Fibroblast of lung (primary cell): ENCODE results near the gene BTBD1. TPM values are rescaled to one million over a fixed set of nuclear protein-coding genes. Genes with fewer than 3 reads are reported as not detected.

Experiments used
- DNase-seq, 2 donors: peaks; one replicate each; pipeline versions ENCODE4 v3.0.0 to v3.0.0-alpha.2; 2010; ENCODE audit warnings: low read depth in 2 of 2
- H2AFZ ChIP-seq: 2 replicates; pipeline ENCODE4 v1.5.1; 2012; ENCODE audit warnings: low read length, control low read depth, inconsistent platforms
- H3K27ac ChIP-seq: 2 replicates; pipeline ENCODE4 v1.5.1; 2011; ENCODE audit warnings: low read length, control low read depth; ENCODE audit not compliant: insufficient read depth
- H3K27me3 ChIP-seq: 2 replicates; pipeline ENCODE4 v1.5.1; 2011; ENCODE audit warnings: mild to moderate bottlenecking, low read length; ENCODE audit not compliant: control insufficient read depth, insufficient read depth
- H3K36me3 ChIP-seq: 2 replicates; pipeline ENCODE4 v1.5.1; 2011; ENCODE audit warnings: low read length; ENCODE audit not compliant: control insufficient read depth, insufficient read depth
- H3K4me1 ChIP-seq: 2 replicates; pipeline ENCODE4 v1.5.1; 2011; ENCODE audit warnings: low read length; ENCODE audit not compliant: control insufficient read depth, insufficient read depth; ENCODE audit errors: extremely low read depth
- H3K4me2 ChIP-seq: 2 replicates; pipeline ENCODE4 v1.5.1; 2011; ENCODE audit warnings: low read length, control low read depth; ENCODE audit not compliant: insufficient read depth; ENCODE audit errors: extremely low read depth
- H3K4me3 ChIP-seq, 4 experiments: fragments of 200-600 bp in 1 of 4; sonication (generic) in 1 of 4; replicated peaks in 1 of 4; 2 replicates each; pipeline ENCODE4 v1.5.1; 2011 to 2016; ENCODE audit warnings: low read length in 4 of 4, low read depth in 3 of 4, mild to moderate bottlenecking in 3 of 4, control low read depth in 2 of 4, inconsistent platforms in 1 of 4, mixed read lengths in 1 of 4; ENCODE audit not compliant: insufficient read depth in 1 of 4; ENCODE audit errors: control extremely low read depth in 1 of 4
- H3K79me2 ChIP-seq: 2 replicates; pipeline ENCODE4 v1.5.1; 2012; ENCODE audit warnings: mild to moderate bottlenecking, low read length, inconsistent platforms; ENCODE audit not compliant: control insufficient read depth, insufficient read depth
- H3K9ac ChIP-seq: 2 replicates; pipeline ENCODE4 v1.5.1; 2011; ENCODE audit warnings: mild to moderate bottlenecking, low read length, control low read depth; ENCODE audit not compliant: insufficient read depth
- H3K9me3 ChIP-seq: 2 replicates; pipeline ENCODE4 v1.5.1; 2012; ENCODE audit warnings: low read depth, low read length; ENCODE audit not compliant: control insufficient read depth, insufficient read depth
- H4K20me1 ChIP-seq: 2 replicates; pipeline ENCODE4 v1.5.1; 2011; ENCODE audit warnings: low read length; ENCODE audit not compliant: control insufficient read depth, insufficient read depth; ENCODE audit errors: extremely low read depth
- EZH2 ChIP-seq: IDR thresholded peaks from 2 replicates; pipeline ENCODE4 v1.5.1; 2012; ENCODE audit warnings: low read length, control low read depth, mild to moderate bottlenecking; ENCODE audit errors: missing control alignments
- polyA plus RNA-seq, 2 donors: library from polyadenylated mRNA; depleted of rRNA in 1 of 2; stranded (reverse) in 1 of 2; unstranded in 1 of 2; fragments of >200 nt; gene quantifications; 2 replicates each; pipeline ENCODE4 v1.2.1, GENCODE V29; 2011 to 2012; ENCODE audit warnings: missing spikeins in 1 of 2
- total RNA-seq: library from RNA; depleted of rRNA; stranded (reverse); fragments of >200 nt; gene quantifications from 2 replicates; pipeline ENCODE4 v1.2.1, GENCODE V29; 2014
- TF ChIP-seq, protein P1 (sequence below), 2 donors: IDR thresholded peaks in 1 of 2; conservative IDR thresholded peaks in 1 of 2; 1 replicate in 1 of 2; 2 replicates in 1 of 2; pipeline ENCODE4 v1.5.1; 2011 to 2012; ENCODE audit warnings: low read length in 2 of 2, control low read depth in 1 of 2, inconsistent platforms in 1 of 2, low read depth in 1 of 2, mild to moderate bottlenecking in 1 of 2

BTBD1 gene
- total and polyA plus RNA-seq, 2 donors (not counting 1 experiment from before 2014, with no cell fraction given), result 84.0 to 105 TPM

DNA sequence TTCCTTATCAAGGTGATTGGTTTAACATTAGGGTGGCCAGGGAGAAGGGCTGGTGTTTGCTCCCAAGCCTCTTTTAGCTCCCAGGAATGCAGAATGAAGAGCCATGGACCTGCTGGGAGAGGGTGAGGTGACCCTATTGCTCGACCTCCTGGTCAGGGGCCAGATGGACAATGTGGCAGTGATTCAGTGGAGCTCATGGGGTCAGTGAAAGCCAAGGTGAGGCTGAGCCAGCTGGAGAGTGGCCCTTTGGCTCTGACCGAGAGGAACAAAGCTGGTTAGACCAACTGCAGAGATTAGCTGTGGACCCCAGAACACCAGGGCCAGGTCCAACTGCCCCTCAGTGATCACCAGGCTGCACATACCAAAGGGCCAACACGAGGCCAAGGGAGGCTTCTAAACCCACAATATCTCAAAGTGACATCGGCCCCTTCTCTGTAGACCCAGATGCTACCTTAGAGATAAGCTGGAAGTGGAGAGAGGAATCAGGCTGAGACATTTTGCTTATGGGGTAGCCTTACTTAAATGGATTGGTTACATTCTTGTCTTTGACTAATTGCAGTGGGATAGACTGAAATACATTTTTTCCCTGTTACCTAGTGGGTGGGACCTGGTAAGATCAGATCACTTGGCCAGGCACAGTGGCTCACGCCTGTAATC lies 15.8 kb upstream of the BTBD1 start:
- H3K27ac ChIP-seq, result no peak overlapping the region
- no peak overlapping the region for H2AFZ ChIP-seq
- no peaks in the 10 kb centered on the region for H3K9me3 ChIP-seq
- no peak overlapping the region for H3K4me3 ChIP-seq
- H3K79me2 ChIP-seq, result no peaks in the 10 kb centered on the region
- no peaks in the 10 kb centered on the region for H4K20me1 ChIP-seq
- H3K36me3 ChIP-seq, result no peaks in the 10 kb centered on the region
- H3K27me3 ChIP-seq, result peaks cover 6% of the 10 kb centered on the region
- no peak for DNase-seq
- TF ChIP-seq EZH2, result no peak
- TF ChIP-seq, protein P1, sequence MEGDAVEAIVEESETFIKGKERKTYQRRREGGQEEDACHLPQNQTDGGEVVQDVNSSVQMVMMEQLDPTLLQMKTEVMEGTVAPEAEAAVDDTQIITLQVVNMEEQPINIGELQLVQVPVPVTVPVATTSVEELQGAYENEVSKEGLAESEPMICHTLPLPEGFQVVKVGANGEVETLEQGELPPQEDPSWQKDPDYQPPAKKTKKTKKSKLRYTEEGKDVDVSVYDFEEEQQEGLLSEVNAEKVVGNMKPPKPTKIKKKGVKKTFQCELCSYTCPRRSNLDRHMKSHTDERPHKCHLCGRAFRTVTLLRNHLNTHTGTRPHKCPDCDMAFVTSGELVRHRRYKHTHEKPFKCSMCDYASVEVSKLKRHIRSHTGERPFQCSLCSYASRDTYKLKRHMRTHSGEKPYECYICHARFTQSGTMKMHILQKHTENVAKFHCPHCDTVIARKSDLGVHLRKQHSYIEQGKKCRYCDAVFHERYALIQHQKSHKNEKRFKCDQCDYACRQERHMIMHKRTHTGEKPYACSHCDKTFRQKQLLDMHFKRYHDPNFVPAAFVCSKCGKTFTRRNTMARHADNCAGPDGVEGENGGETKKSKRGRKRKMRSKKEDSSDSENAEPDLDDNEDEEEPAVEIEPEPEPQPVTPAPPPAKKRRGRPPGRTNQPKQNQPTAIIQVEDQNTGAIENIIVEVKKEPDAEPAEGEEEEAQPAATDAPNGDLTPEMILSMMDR (conservative IDR thresholded peaks at IDR 0.05 in 1 of 2, IDR thresholded peaks at IDR 0.05 in 1 of 2; ENCODE audit: low read depth in 1 of 2, low read length in 2 of 2), result no peak
- H3K9ac ChIP-seq, result no peak overlapping the region
- no peak overlapping the region for H3K4me2 ChIP-seq
- no peaks in the 10 kb centered on the region for H3K4me1 ChIP-seq

DNA sequence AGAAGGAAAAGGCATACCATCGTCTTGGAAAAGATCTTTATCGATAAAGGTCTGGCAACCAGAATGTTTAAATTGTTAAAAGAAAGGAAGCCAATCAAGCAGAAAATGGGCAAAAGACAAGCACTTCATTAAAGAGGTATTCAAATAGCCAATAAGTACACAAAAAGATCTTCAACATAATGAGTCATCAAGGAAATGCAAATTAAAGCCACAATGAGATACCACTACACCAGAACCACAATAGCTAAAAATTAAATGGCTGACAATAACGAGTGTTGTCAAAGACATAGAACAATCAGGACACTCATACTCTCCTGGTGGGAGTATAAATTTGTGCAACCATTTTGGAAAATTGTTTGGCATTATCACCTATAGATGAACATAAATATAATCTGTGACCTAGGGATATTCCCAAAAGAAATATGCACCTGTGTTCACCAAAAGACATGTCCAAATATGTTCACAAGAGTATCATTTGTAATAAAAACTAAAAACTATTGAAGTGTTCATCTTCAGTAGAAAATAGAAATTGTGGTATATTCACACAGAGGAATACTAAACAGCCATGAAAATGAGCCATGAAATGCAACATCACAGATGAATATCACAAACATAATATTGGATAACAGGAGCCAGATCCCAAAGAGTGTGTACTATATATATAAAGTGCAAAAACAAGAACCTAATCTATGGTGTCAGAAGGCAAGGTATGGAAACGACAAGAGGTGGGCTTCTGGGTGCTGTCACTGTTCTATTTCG lies 14.4 kb upstream of the BTBD1 start:
- Histone ChIP-seq H2AFZ (no peak overlapping the region), H3K79me2 (no peaks in the 10 kb centered on the region), H3K9ac (no peak overlapping the region), H3K27me3 (peaks cover 6% of the 10 kb centered on the region), H3K4me1 (no peaks in the 10 kb centered on the region), H3K36me3 (no peaks in the 10 kb centered on the region), H4K20me1 (no peaks in the 10 kb centered on the region), H3K27ac (no peak overlapping the region), H3K9me3 (no peaks in the 10 kb centered on the region), H3K4me3 (no peak overlapping the region), H3K4me2 (no peak overlapping the region)
- TF ChIP-seq, protein P1 (conservative IDR thresholded peaks at IDR 0.05 in 1 of 2, IDR thresholded peaks at IDR 0.05 in 1 of 2; ENCODE audit: low read depth in 1 of 2, low read length in 2 of 2), result no peak
- DNase-seq, result no peak

DNA sequence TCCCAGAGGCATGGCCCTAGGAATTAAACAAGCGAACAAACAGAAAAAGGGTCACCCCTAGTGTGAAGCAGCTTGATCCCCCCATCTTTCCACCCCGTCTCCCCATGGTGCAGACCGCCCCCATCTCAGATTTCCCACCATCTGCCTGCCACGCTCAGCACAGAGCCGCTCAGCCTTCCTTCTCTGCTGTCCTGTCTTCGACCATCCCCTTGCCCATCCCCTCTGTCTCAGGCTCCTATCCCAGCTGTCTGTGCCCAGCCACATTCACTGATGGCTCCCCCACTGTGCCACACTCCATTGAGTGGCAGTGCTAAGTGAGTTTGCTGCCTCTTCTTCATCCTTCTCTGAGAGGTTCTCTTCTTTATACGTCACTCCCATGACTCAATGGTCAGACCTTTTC lies 11.7 kb upstream of the BTBD1 start:
- TF ChIP-seq EZH2, result no peak
- TF ChIP-seq, protein P1 (conservative IDR thresholded peaks at IDR 0.05 in 1 of 2, IDR thresholded peaks at IDR 0.05 in 1 of 2; ENCODE audit: low read depth in 1 of 2, low read length in 2 of 2), result no peak
- Histone ChIP-seq H3K27ac (no peak overlapping the region), H3K9ac (no peak overlapping the region), H3K79me2 (no peaks in the 10 kb centered on the region), H3K27me3 (peaks cover 6% of the 10 kb centered on the region), H3K36me3 (no peaks in the 10 kb centered on the region), H4K20me1 (no peaks in the 10 kb centered on the region), H3K4me2 (no peak overlapping the region), H3K9me3 (no peaks in the 10 kb centered on the region), H3K4me3 (no peak overlapping the region), H3K4me1 (no peaks in the 10 kb centered on the region), H2AFZ (no peak overlapping the region)
- no peak for DNase-seq
